Kidney (tissue), 14 donors: ENCODE measurements around the gene OTULIN. TPM values are rescaled to one million over a fixed set of nuclear protein-coding genes. Genes with fewer than 3 reads are reported as not detected.

Source experiments
- DNase-seq, 5 donors: peaks; one replicate each; pipeline ENCODE4 v3.0.0-alpha.2; 2013 to 2020
- FAIRE-seq: peaks from 2 replicates; lab custom pipeline; 2012; peaks lifted over from hg19 to GRCh38; lab: Jason Lieb, UNC
- H3K27ac ChIP-seq, 2 donors: one replicate each; pipeline ENCODE4 v1.7.0; 2013; ENCODE audit warnings: low read depth in 2 of 2, low read length in 2 of 2, inconsistent platforms in 1 of 2
- H3K27me3 ChIP-seq: one replicate; pipeline ENCODE4 v1.7.1; 2013; ENCODE audit warnings: low read length, inconsistent platforms; ENCODE audit not compliant: control insufficient read depth, insufficient read depth
- H3K36me3 ChIP-seq, 3 donors: one replicate each; pipeline versions ENCODE4 v1.7.0 to v1.7.1; 2013; ENCODE audit warnings: low read length in 3 of 3, control low read depth in 1 of 3, inconsistent platforms in 1 of 3; ENCODE audit not compliant: insufficient read depth in 3 of 3, control insufficient read depth in 2 of 3
- H3K4me1 ChIP-seq, 3 donors: one replicate each; pipeline versions ENCODE4 v1.7.0 to v1.7.1; 2013; ENCODE audit warnings: low read length in 3 of 3, inconsistent platforms in 1 of 3, low read depth in 1 of 3; ENCODE audit not compliant: control insufficient read depth in 2 of 3, insufficient read depth in 2 of 3
- H3K4me3 ChIP-seq, 3 donors: one replicate each; pipeline versions ENCODE4 v1.7.0 to v1.8.1; 2013; ENCODE audit warnings: low read length in 3 of 3, control low read depth in 1 of 3, inconsistent platforms in 1 of 3
- H3K9ac ChIP-seq, 3 donors: one replicate each; pipeline versions ENCODE4 v1.7.0 to v1.7.1; 2013; ENCODE audit warnings: low read length in 3 of 3, control low read depth in 1 of 3, inconsistent platforms in 1 of 3
- H3K9me3 ChIP-seq, 3 donors: one replicate each; pipeline versions ENCODE4 v1.7.0 to v1.7.1; 2013; ENCODE audit warnings: low read length in 3 of 3, control low read depth in 1 of 3, inconsistent platforms in 1 of 3; ENCODE audit not compliant: control insufficient read depth in 2 of 3, insufficient read depth in 1 of 3
- intact Hi-C: fragments of 100-400 bp; cut with DNase I; formaldehyde crosslinking; loops from one replicate; pipeline ENCODE4 v1.11.1; 2022
- polyA plus RNA-seq: library from polyadenylated mRNA; stranded (reverse); fragments of 350-450 nt; fragmentation: Illumina TruSeq; extraction: RNeasy Lipid Tissue Mini Kit (QIAGEN cat#74804); gene quantifications from one replicate; pipeline ENCODE4 v1.2.3, GENCODE V29; 2014; ENCODE audit warnings: low read depth, low replicate concordance; ENCODE audit not compliant: insufficient read depth
- total RNA-seq: library from RNA; stranded (reverse); fragmentation: NEBNext Ultra II Directional; extraction: Animal tissue kit (Norgen Biotek cat#: 25700); gene quantifications from one replicate; pipeline ENCODE4 v1.2.1, GENCODE V29; 2021
- TF ChIP-seq, protein P1 (sequence below): IDR thresholded peaks from 3 replicates; pipeline ENCODE4 v1.5.1; 2012; ENCODE audit warnings: mild to moderate bottlenecking, moderate library complexity, borderline replicate concordance; ENCODE audit not compliant: insufficient read depth; ENCODE audit errors: extremely low read depth
- donor health status: control.
- donor health status: control.
- donor health status: control.
- donor health status: control.
- donor health status: control.
- donor health status: DM: yes; HTN: yes; CAD: no.
- donor health status: Normal renal cell carcinoma (clear cell type).

The OTULIN gene
- total and polyA plus RNA-seq, 2 donors from 2014 or later, result 9.0 to 28.4 TPM

- TF ChIP-seq, protein P1, sequence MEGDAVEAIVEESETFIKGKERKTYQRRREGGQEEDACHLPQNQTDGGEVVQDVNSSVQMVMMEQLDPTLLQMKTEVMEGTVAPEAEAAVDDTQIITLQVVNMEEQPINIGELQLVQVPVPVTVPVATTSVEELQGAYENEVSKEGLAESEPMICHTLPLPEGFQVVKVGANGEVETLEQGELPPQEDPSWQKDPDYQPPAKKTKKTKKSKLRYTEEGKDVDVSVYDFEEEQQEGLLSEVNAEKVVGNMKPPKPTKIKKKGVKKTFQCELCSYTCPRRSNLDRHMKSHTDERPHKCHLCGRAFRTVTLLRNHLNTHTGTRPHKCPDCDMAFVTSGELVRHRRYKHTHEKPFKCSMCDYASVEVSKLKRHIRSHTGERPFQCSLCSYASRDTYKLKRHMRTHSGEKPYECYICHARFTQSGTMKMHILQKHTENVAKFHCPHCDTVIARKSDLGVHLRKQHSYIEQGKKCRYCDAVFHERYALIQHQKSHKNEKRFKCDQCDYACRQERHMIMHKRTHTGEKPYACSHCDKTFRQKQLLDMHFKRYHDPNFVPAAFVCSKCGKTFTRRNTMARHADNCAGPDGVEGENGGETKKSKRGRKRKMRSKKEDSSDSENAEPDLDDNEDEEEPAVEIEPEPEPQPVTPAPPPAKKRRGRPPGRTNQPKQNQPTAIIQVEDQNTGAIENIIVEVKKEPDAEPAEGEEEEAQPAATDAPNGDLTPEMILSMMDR, result no peak
Observed at GRCh38 chr5:14701556-14701955, 37.0 kb downstream of the OTULIN start.

DNA sequence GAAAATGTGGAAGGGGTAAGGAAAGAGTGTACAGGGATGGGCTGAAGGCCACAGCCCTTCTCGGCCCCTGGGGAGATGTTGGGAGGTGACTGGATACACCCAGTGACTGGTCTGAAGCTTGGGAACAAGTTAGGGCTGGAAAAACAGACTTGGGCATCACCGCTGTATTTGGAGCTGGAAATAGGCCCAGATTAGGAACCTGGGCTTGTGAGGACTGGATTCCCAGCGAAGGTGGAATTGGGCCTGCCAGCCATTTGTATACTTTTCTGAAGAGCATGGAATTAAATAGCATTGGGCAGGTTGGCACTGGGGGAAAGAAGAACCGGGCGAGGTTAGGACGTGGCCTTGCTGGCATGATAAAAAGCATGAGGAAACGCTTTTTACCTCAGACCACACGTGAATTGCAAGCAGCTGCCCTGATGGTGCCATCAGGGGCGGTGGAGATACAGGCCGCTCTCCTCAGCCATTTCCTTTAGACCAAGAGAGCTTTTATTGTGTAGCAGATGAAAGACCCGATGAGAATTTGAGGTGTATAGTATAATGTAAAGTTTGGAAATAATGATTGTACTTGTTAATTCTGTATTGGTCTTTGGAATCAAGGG is 37.8 kb downstream of the OTULIN start:
- TF ChIP-seq, protein P1, result no peak
- H3K9ac ChIP-seq, result no peak overlapping the region
- no peak overlapping the region for H3K27ac ChIP-seq
- no peak for DNase-seq
- FAIRE-seq, result no peak
- H3K36me3 ChIP-seq, result peaks cover 0 to 19% (median 10%) of the 10 kb centered on the region in 3 donors
- no peaks in the 10 kb centered on the region for H3K9me3 ChIP-seq
- H3K4me3 ChIP-seq, result no peak overlapping the region
- no peaks in the 10 kb centered on the region for H3K27me3 ChIP-seq
- intact Hi-C loops, result no loop called here
- peaks cover 0 to 3% (median 0%) of the 10 kb centered on the region in 3 donors for H3K4me1 ChIP-seq

More at GRCh38 chr5:14701556-14701955, 37.0 kb downstream of the OTULIN start:
- Histone ChIP-seq H3K9ac (no peak overlapping the region), H3K9me3 (no peaks in the 10 kb centered on the region), H3K36me3 (peaks cover 0 to 24% (median 10%) of the 10 kb centered on the region in 3 donors), H3K4me3 (no peak overlapping the region), H3K4me1 (no peaks in the 10 kb centered on the region), H3K27ac (no peak overlapping the region), H3K27me3 (no peaks in the 10 kb centered on the region)
- no peak for DNase-seq
- intact Hi-C loops, result no loop called here
- no peak for FAIRE-seq

GRCh38 chr5:14705556-14705955 is 41.0 kb downstream of the OTULIN start:
- H3K36me3 ChIP-seq, result peaks cover 0 to 17% (median 7%) of the 10 kb centered on the region in 3 donors
- peaks cover 0 to 3% (median 0%) of the 10 kb centered on the region in 3 donors for H3K4me1 ChIP-seq
- no peak overlapping the region for H3K9ac ChIP-seq
- no peak overlapping the region for H3K4me3 ChIP-seq
- intact Hi-C loops, result no loop called here
- no peak overlapping the region for H3K27ac ChIP-seq
- H3K27me3 ChIP-seq, result no peaks in the 10 kb centered on the region
- no peaks in the 10 kb centered on the region for H3K9me3 ChIP-seq
- DNase-seq (no peak), FAIRE-seq (no peak)
- TF ChIP-seq, protein P1, result no peak

GRCh38 chr5:14706615-14707021 is 42.1 kb downstream of the OTULIN start:
- Histone ChIP-seq H3K36me3 (peaks cover 0 to 26% (median 8%) of the 10 kb centered on the region in 3 donors), H3K27ac (no peak overlapping the region), H3K4me3 (no peak overlapping the region), H3K9me3 (no peaks in the 10 kb centered on the region), H3K27me3 (no peaks in the 10 kb centered on the region), H3K9ac (no peak overlapping the region), H3K4me1 (peaks cover 0 to 3% (median 0%) of the 10 kb centered on the region in 3 donors)
- intact Hi-C loops, result no loop called here
- TF ChIP-seq, protein P1, result no peak
- DNase-seq (no peak), FAIRE-seq (no peak)
